Caco-2 (cell line): Measurements from ENCODE around the gene SLC25A1. TPM values are rescaled to one million over a fixed set of nuclear protein-coding genes. Genes with fewer than 3 reads are reported as not detected.

ENCODE experiments used
- Bru-seq: library from RNA; stranded (reverse); fragments of 400-500 nt; gene quantifications from one replicate; lab custom pipeline; 2021; lab: Mats Ljungman, UMichigan
- BruChase-seq, 2 experiments: library from RNA; stranded (reverse); fragments of 400-500 nt; gene quantifications; one replicate each; lab custom pipeline; 2021; lab: Mats Ljungman, UMichigan
- BruUV-seq: library from RNA; stranded (reverse); fragments of 400-500 nt; replicated peaks from 2 replicates; lab custom pipeline; 2021; lab: Mats Ljungman, UMichigan
- CTCF ChIA-PET: fragments of 300-600 bp; sonication (Branson Sonifier 250); formaldehyde crosslinking; loops from one replicate; lab custom pipeline; 2022; ENCODE audit warnings: antibody characterized with exemption; lab: Charles Lee
- POLR2A ChIA-PET: fragments of 300-600 bp; sonication (Branson Sonifier 250); formaldehyde crosslinking; loops from one replicate; lab custom pipeline; 2022; ENCODE audit warnings: antibody characterized with exemption; lab: Charles Lee
- DNase-seq, 2 experiments: peaks; one replicate each; pipeline versions ENCODE4 v3.0.0 to v3.0.0-alpha.2; 2020 to 2022
- H3K27me3 ChIP-seq: replicated peaks from 2 replicates; pipeline ENCODE4 v1.6.0; 2011; ENCODE audit warnings: low read length; ENCODE audit not compliant: control insufficient read depth, insufficient read depth
- H3K36me3 ChIP-seq: 2 replicates; pipeline ENCODE4 v1.5.1; 2011; ENCODE audit warnings: low read length; ENCODE audit not compliant: control insufficient read depth, insufficient read depth
- H3K4me1 ChIP-seq: fragments of 250-450 bp; sonication (Bioruptor Pico); 2 replicates; pipeline ENCODE4 v1.5.1; 2020; ENCODE audit warnings: mild to moderate bottlenecking
- H3K4me3 ChIP-seq: 2 replicates; pipeline ENCODE4 v1.5.1; 2011; ENCODE audit warnings: low read depth, mild to moderate bottlenecking, control low read depth, low read length
- H3K9me3 ChIP-seq: fragments of 250-450 bp; sonication (Bioruptor Pico); 2 replicates; pipeline ENCODE4 v1.5.1; 2020; ENCODE audit warnings: mild to moderate bottlenecking, moderate library complexity
- H3K27ac Mint-ChIP-seq: one replicate; pipeline ENCODE4 v1.8.0; 2022; ENCODE audit warnings: mixed read lengths; ENCODE audit not compliant: unreplicated experiment
- H3K27me3 Mint-ChIP-seq: one replicate; pipeline ENCODE4 v1.8.0; 2022; ENCODE audit warnings: mixed read lengths; ENCODE audit not compliant: insufficient read depth, unreplicated experiment
- H3K36me3 Mint-ChIP-seq: one replicate; pipeline ENCODE4 v1.8.0; 2022; ENCODE audit warnings: mild to moderate bottlenecking, mixed read lengths; ENCODE audit not compliant: insufficient read depth, unreplicated experiment
- H3K4me1 Mint-ChIP-seq: one replicate; pipeline ENCODE4 v1.8.0; 2022; ENCODE audit warnings: low read depth, mixed read lengths; ENCODE audit not compliant: unreplicated experiment
- H3K4me3 Mint-ChIP-seq: one replicate; pipeline ENCODE4 v1.8.0; 2022; ENCODE audit warnings: mild to moderate bottlenecking, moderate library complexity, mixed read lengths; ENCODE audit not compliant: unreplicated experiment
- H3K9me3 Mint-ChIP-seq: one replicate; pipeline ENCODE4 v1.8.0; 2022; ENCODE audit warnings: mixed read lengths; ENCODE audit not compliant: unreplicated experiment
- intact Hi-C: fragments of 100-400 bp; cut with micrococcal nuclease; formaldehyde crosslinking; loops from one replicate; pipeline ENCODE4 v1.10.0; 2022; ENCODE audit not compliant: unreplicated experiment
- long read RNA-seq: library from polyadenylated mRNA; stranded (forward); transcript quantifications from one replicate; pipeline ENCODE4 v2.0.0, GENCODE V29; 2022
- total RNA-seq: library from RNA; stranded (reverse); gene quantifications from 2 replicates; pipeline ENCODE4 v1.2.3, GENCODE V29; 2022
- TF ChIP-seq, protein P1 (sequence below), 2 experiments: fragments of 200-600 bp in 1 of 2; IDR thresholded peaks; 1 replicate in 1 of 2; 2 replicates in 1 of 2; pipeline versions ENCODE4 v1.5.1 to v1.8.0; 2011 to 2022; ENCODE audit warnings: antibody characterized with exemption in 1 of 2, control low read depth in 1 of 2, inconsistent platforms in 1 of 2, low read depth in 1 of 2, low read length in 1 of 2, mild to moderate bottlenecking in 1 of 2, moderate library complexity in 1 of 2; ENCODE audit not compliant: insufficient read depth in 1 of 2, severe bottlenecking in 1 of 2, unreplicated experiment in 1 of 2

SLC25A1 gene
- total RNA-seq (142 and 155 TPM in 2 replicates), Bru-seq, nascent RNA (percentile 73 among the genes with signal in this experiment), BruChase-seq, experiment 1, labeled RNA remaining after a 2-hour chase (percentile 83 among the genes with signal in this experiment), BruChase-seq, experiment 2, labeled RNA remaining after a 6-hour chase (percentile 94 among the genes with signal in this experiment)
- long read RNA-seq, transcript SLC25A1-202 (9 exons, 1,514 nt): minor isoform, 23 of 566 reads
- long read RNA-seq, transcript SLC25A1-201 (9 exons, 1,648 nt): major isoform, 409 of 566 reads
- long read RNA-seq, partial matches to known transcripts: 68 of 566 reads
- long read RNA-seq, other reads (novel, unspliced or antisense): 63 of 566 reads

DNA sequence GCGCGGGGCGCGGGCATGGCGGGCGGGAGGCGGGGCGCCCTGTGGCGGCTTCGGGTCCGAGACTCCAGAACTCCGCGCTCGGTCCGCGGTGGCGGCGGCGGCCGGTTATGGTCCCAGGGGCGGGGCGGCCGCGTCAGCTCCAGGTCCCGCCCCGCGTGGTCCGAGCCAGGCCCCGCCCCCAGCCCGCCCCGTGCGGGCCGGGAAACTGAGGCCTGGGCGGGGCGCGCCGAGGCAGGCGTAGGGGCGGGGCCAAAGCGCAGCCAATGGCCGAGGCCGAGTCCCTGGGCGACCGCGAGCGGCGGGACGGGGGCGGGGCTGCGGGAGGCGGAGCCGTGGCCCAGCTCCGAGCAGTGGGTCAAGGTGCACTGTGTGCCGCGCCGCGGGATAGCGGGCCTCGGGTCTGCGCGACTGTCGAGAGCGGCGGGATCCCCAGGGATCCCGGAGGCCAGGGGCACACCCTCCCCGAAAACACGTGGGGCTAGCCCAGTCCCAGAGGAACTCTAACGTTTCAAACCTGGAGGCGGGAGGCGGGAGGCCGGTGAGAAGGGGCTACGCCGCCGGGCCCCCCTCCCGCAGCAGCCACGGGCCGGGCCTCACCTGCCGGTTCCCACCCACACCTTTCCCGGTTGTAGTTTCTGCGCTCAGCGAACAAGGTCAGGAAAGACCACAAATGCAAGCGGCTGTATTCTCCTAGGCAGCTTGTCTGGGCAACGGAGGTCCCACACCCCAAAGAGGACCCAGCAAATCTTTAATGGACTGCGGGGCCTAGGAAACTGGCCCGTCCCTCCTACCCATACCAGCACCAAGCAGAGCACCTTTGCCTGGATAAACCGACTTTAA, at the start of gene SLC25A1:
Gene SLC25A1 (minus strand): TSS at position 80 of the 840 bp plus-strand sequence. CDS start 63 bp downstream, at position 17.
- H3K4me1 Mint-ChIP-seq: no peaks in the 10 kb centered on the region
- H3K27me3 Mint-ChIP-seq: no peaks in the 10 kb centered on the region
- Histone ChIP-seq H3K36me3 (peaks cover 5% of the 10 kb centered on the region), H3K4me1 (peaks cover 28% of the 10 kb centered on the region), H3K4me3 (peak within 1 kb of the TSS; percentile 92), H3K27me3 (no peaks in the 10 kb centered on the region), H3K9me3 (no peaks in the 10 kb centered on the region)
- peak within 1 kb of the TSS; percentile 70 for H3K27ac Mint-ChIP-seq
- no peaks in the 10 kb centered on the region for H3K9me3 Mint-ChIP-seq
- TSS peak; percentile 19 for BruUV-seq
- peak within 1 kb of the TSS; percentile 78 for H3K4me3 Mint-ChIP-seq
- CTCF ChIA-PET: interaction anchor here (0.5 to 2.4 kb wide), 12 partner anchors 10 to 1411 kb away, joined by 3 to 13 read pairs (median 4); partner anchors contain the start of genes CLTCL1, DGCR2 and ESS2
- peak; percentile 91 to 95 for DNase-seq
- H3K36me3 Mint-ChIP-seq: peaks cover 33% of the 10 kb centered on the region
- POLR2A ChIA-PET: interaction anchor here (0.6 to 1.2 kb wide), 5 partner anchors 15 to 301 kb away, joined by 3 to 5 read pairs (median 5); partner anchors contain the start of genes C22orf39, CDC45 and ESS2
- TF ChIP-seq, protein P1, sequence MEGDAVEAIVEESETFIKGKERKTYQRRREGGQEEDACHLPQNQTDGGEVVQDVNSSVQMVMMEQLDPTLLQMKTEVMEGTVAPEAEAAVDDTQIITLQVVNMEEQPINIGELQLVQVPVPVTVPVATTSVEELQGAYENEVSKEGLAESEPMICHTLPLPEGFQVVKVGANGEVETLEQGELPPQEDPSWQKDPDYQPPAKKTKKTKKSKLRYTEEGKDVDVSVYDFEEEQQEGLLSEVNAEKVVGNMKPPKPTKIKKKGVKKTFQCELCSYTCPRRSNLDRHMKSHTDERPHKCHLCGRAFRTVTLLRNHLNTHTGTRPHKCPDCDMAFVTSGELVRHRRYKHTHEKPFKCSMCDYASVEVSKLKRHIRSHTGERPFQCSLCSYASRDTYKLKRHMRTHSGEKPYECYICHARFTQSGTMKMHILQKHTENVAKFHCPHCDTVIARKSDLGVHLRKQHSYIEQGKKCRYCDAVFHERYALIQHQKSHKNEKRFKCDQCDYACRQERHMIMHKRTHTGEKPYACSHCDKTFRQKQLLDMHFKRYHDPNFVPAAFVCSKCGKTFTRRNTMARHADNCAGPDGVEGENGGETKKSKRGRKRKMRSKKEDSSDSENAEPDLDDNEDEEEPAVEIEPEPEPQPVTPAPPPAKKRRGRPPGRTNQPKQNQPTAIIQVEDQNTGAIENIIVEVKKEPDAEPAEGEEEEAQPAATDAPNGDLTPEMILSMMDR (IDR thresholded peaks at IDR 0.05; ENCODE audit: insufficient read depth in 1 of 2, low read depth in 1 of 2, low read length in 1 of 2, severe bottlenecking in 1 of 2, unreplicated experiment in 1 of 2): no peak
- intact Hi-C loops: loop anchor here (1.0 to 5.0 kb wide), 4 partner anchors 37 to 298 kb away; partner anchors contain the start of genes CDC45, CLTCL1, ESS2 and UFD1

DNA sequence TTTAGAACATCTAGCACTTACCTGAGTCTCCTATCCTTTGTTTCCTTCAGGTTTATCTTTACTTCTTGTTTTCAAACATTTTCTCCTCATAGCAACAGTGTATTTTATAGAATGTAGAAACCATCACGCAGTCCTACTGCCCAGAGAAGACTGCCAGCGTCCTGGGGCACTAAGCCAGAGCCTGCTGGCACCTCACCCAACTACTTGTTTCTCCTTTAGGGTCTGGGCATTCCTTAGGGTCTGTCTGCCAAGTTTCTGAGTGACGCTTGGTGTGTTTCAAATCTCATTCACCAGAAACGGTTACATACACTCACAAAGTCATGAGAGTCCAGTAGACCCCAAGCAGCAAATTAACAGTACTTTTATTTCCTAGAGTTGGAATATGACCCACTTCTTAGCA, 49.6 kb upstream of the SLC25A1 start:
- ChIA-PET POLR2A (no interaction called here), CTCF (interaction anchor here (0.6 kb wide), 1 partner anchor 197 kb away, joined by 3 read pairs; no protein-coding TSS in a partner anchor)
- TF ChIP-seq, protein P1 (IDR thresholded peaks at IDR 0.05; ENCODE audit: insufficient read depth in 1 of 2, low read depth in 1 of 2, low read length in 1 of 2, severe bottlenecking in 1 of 2, unreplicated experiment in 1 of 2): no peak
- intact Hi-C loops: no loop called here
- Mint-ChIP-seq H3K4me1 (no peaks in the 10 kb centered on the region), H3K27ac (no peak overlapping the region), H3K36me3 (no peaks in the 10 kb centered on the region), H3K27me3 (no peaks in the 10 kb centered on the region), H3K9me3 (no peaks in the 10 kb centered on the region), H3K4me3 (no peak overlapping the region)
- DNase-seq: no peak
- no TSS peak for BruUV-seq
- Histone ChIP-seq H3K4me3 (no peak overlapping the region), H3K36me3 (no peaks in the 10 kb centered on the region; the same call in 1 of the 2 replicates), H3K4me1 (no peaks in the 10 kb centered on the region), H3K27me3 (no peaks in the 10 kb centered on the region), H3K9me3 (no peaks in the 10 kb centered on the region)

DNA sequence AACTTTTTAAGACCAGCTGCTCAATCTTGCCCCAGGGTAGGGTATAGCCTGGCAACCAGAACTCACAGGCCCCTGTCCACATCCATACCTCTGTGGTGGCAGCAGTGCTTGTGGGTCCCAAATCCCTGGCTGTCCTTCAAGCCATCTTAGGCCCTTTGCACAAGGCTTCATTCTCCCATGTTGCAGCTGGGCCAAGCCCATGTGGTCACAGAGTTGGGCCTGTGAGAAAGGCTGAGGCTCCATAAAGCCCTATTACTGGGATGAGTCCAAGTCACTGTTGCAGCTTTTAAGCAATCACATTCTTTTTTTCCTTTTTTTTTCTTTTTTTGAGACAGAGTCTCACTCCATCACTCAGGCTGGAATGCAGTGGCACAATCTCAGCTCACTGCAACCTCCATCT, 47.9 kb upstream of the SLC25A1 start:
- no peaks in the 10 kb centered on the region for H3K4me1 ChIP-seq
- H3K4me1 Mint-ChIP-seq: no peaks in the 10 kb centered on the region
- H3K27me3 ChIP-seq: no peaks in the 10 kb centered on the region
- BruUV-seq: no TSS peak
- no peaks in the 10 kb centered on the region for H3K27me3 Mint-ChIP-seq
- H3K9me3 Mint-ChIP-seq: no peaks in the 10 kb centered on the region
- ChIA-PET POLR2A (no interaction called here), CTCF (no interaction called here)
- TF ChIP-seq, protein P1 (IDR thresholded peaks at IDR 0.05; ENCODE audit: insufficient read depth in 1 of 2, low read depth in 1 of 2, low read length in 1 of 2, severe bottlenecking in 1 of 2, unreplicated experiment in 1 of 2): no peak
- no peak overlapping the region for H3K4me3 ChIP-seq
- H3K36me3 Mint-ChIP-seq: no peaks in the 10 kb centered on the region
- no peaks in the 10 kb centered on the region for H3K9me3 ChIP-seq
- no peak overlapping the region for H3K27ac Mint-ChIP-seq
- no peaks in the 10 kb centered on the region for H3K36me3 ChIP-seq
- H3K4me3 Mint-ChIP-seq: no peak overlapping the region
- intact Hi-C loops: no loop called here
- no peak for DNase-seq
